Ovary (tissue), 9 donors: ENCODE results near the gene CXCL17. TPM values are rescaled to one million over a fixed set of nuclear protein-coding genes. Genes with fewer than 3 reads are reported as not detected.
"Not testable (repeated sequence)": the region's sequence is repeated elsewhere in the genome, so short reads cannot be mapped to it uniquely, and the experiment has no call there.

ENCODE experiments used
- DNase-seq, 5 donors: peaks; one replicate each; pipeline ENCODE4 v3.0.0-alpha.2; 2019 to 2020
- H3K27ac ChIP-seq, 2 donors: fragments of 200-600 bp; one replicate each; pipeline versions ENCODE4 v1.5.1 to v1.8.0; 2019 to 2022
- H3K27me3 ChIP-seq: fragments of 200-600 bp; one replicate; pipeline ENCODE4 v1.8.0; 2022
- H3K36me3 ChIP-seq: fragments of 200-600 bp; sonication (generic); one replicate; pipeline ENCODE4 v1.5.1; 2019
- H3K4me1 ChIP-seq: one replicate; pipeline ENCODE4 v1.8.1; 2013; ENCODE audit warnings: mild to moderate bottlenecking, moderate library complexity; ENCODE audit not compliant: insufficient read depth
- H3K4me3 ChIP-seq: fragments of 200-600 bp; sonication (generic); one replicate; pipeline ENCODE4 v1.5.1; 2017
- H3K9me3 ChIP-seq, 2 donors: fragments of 200-600 bp in 1 of 2; sonication (generic) in 1 of 2; one replicate each; pipeline versions ENCODE4 v1.5.1 to v1.8.1; 2013 to 2019; ENCODE audit warnings: mild to moderate bottlenecking in 1 of 2, moderate library complexity in 1 of 2
- EP300 ChIP-seq: sonication (generic); formaldehyde crosslinking; IDR thresholded peaks from one replicate; pipeline ENCODE4 v1.6.1; 2017; ENCODE audit warnings: antibody characterized with exemption
- POLR2A ChIP-seq: fragments of 450-650 bp; IDR thresholded peaks from one replicate; pipeline ENCODE4 v1.6.1; 2017; ENCODE audit warnings: antibody characterized with exemption, mild to moderate bottlenecking, moderate library complexity
- WGBS, 3 donors: extraction: QIAGEN DNeasy Blood & Tissue Kit in 1 of 3; methylation state at CpG; one replicate each; pipeline versions ENCODE4 v1.1.5 to v1.1.7; 2013 to 2017; 5-methylcytosine and 5-hydroxymethylcytosine counted together
- intact Hi-C, 4 donors: fragments of 100-400 bp; cut with DNase I; formaldehyde crosslinking; loops; one replicate each; pipeline versions ENCODE4 v1.11.0 to v1.15.1; 2022 to 2023
- polyA plus RNA-seq, 2 donors: library from polyadenylated mRNA; stranded (reverse); fragments of 200-250 nt in 1 of 2; fragments of 350-450 nt in 1 of 2; fragmentation: Illumina TruSeq in 1 of 2; extraction: RNeasy Lipid Tissue Mini Kit (QIAGEN cat#74804) in 1 of 2; gene quantifications; one replicate each; pipeline ENCODE4 v1.2.3, GENCODE V29; 2013 to 2014
- total RNA-seq, 7 donors: library from RNA; depleted of rRNA in 2 of 7; stranded (reverse); fragments of >200 nt in 2 of 7; fragmentation: NEBNext Ultra II Directional in 3 of 7; extraction: Animal tissue kit (Norgen Biotek cat#: 25700) in 3 of 7; gene quantifications; one replicate each; pipeline versions ENCODE4 v1.1.0 to v1.2.4, GENCODE V29; 2016 to 2023
- TF ChIP-seq, protein P1 (sequence below), 3 donors: fragments of 450-650 bp in 2 of 3; fragments of 200-600 bp in 1 of 3; IDR thresholded peaks; one replicate each; pipeline versions ENCODE4 v1.5.1 to v1.8.0; 2016 to 2022; ENCODE audit warnings: antibody characterized with exemption in 3 of 3, mild to moderate bottlenecking in 1 of 3
- donor health status: DM: no; HTN: no; CAD: no; lungs with moderate emphysema.
- donor health status: DM: no; HTN: no; CAD: no.
- donor health status: Bipolar disorder and iron deficiency.
- donor health status: DM: yes; HTN: yes; CAD: no.
- donor health status: DM: no; HTN: no; CAD: no.
- donor health status: DM: yes; HTN: yes; CAD: no.

The CXCL17 gene
- total and polyA plus RNA-seq, 9 donors, result 0.32 to 0.46 TPM; not detected in 7

DNA sequence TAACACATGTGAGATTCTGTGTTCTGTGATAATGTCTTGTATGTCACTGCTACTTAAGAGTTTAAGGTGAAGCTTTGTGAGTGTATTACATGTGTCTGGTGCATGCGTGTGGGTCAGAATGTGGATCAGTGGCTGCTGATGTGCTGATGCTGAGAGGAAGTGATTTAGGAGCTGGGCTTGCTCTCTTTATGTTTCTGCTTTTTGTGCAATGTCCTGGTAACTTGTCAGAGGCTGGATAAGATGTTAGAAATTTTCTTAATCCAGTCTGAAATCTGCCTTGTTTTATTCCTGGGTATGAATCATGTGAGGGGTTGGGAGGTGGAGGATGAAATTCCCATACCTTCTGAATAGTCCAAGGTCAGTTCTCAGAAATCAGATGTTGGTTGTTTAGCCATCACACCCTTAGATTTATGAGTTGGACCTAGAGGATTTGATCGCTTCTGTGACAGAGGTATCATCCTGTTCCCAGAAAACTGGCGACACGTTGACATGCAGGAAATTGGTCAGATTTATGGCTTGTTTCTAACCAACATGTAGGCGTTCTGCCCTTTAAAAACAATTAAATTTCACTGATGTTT is 24.5 kb upstream of the CXCL17 start:
- Histone ChIP-seq H3K27me3 (no peaks in the 10 kb centered on the region), H3K9me3 (no peaks in the 10 kb centered on the region), H3K4me1 (no peaks in the 10 kb centered on the region), H3K27ac (no peak overlapping the region), H3K36me3 (no peaks in the 10 kb centered on the region), H3K4me3 (no peak overlapping the region)
- intact Hi-C loops, result no loop called here
- WGBS, 3 donors, result 44 to 60% (median 50%) methylated on average over 5 of the region's 5 CpGs
- no peak for TF ChIP-seq POLR2A
- no peak for DNase-seq

GRCh38 chr19:42466521-42467182 is 23.9 kb upstream of the CXCL17 start:
- 55 to 62% (median 59%) methylated on average over 5 of the region's 5 CpGs for WGBS, 3 donors
- Histone ChIP-seq H3K27me3 (no peaks in the 10 kb centered on the region), H3K9me3 (no peaks in the 10 kb centered on the region), H3K36me3 (no peaks in the 10 kb centered on the region), H3K4me1 (no peaks in the 10 kb centered on the region), H3K27ac (no peak overlapping the region), H3K4me3 (no peak overlapping the region)
- intact Hi-C loops, result no loop called here
- DNase-seq, result no peak
- TF ChIP-seq, protein P1, sequence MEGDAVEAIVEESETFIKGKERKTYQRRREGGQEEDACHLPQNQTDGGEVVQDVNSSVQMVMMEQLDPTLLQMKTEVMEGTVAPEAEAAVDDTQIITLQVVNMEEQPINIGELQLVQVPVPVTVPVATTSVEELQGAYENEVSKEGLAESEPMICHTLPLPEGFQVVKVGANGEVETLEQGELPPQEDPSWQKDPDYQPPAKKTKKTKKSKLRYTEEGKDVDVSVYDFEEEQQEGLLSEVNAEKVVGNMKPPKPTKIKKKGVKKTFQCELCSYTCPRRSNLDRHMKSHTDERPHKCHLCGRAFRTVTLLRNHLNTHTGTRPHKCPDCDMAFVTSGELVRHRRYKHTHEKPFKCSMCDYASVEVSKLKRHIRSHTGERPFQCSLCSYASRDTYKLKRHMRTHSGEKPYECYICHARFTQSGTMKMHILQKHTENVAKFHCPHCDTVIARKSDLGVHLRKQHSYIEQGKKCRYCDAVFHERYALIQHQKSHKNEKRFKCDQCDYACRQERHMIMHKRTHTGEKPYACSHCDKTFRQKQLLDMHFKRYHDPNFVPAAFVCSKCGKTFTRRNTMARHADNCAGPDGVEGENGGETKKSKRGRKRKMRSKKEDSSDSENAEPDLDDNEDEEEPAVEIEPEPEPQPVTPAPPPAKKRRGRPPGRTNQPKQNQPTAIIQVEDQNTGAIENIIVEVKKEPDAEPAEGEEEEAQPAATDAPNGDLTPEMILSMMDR (IDR thresholded peaks at IDR 0.05), result no peak
- TF ChIP-seq EP300 (no peak), POLR2A (no peak)

GRCh38 chr19:42465827-42466280 is 23.1 kb upstream of the CXCL17 start:
- 82 to 89% (median 86%) methylated on average over 5 of the region's 5 CpGs for WGBS, 3 donors
- H3K27ac ChIP-seq, result no peak overlapping the region

DNA sequence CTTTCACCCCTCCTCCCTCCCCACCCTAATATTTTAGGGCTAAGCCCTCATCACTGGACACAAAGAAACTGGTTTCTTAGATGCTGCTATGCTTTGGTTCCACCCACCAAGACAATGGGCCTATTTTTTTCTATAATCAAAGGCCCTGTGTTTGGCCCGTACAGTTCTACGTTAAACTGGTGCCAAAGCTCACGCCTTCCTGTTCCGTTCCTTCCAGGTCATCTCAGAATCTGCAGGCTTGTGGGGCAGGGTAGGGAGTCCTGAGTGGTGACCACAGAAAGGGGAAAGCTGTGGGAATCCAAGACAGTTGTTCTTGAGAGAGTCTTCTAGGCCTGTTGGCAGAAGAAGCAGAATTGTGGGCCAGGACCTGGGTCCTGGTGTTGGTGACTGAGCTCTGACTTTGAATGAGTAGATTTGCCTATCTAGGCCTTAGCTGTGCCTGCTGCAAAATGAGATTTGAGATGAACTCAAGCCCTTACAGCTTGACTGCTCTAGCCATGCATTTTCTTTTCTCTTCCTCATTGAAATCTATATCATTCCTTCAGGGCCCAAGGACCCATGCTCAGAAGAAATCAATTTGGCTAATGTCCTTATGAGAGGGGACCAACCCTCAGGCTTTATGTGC is 19.1 kb upstream of the CXCL17 start:
- intact Hi-C loops, result no loop called here
- no peaks in the 10 kb centered on the region for H3K36me3 ChIP-seq
- DNase-seq, result no peak
- TF ChIP-seq POLR2A, result no peak
- TF ChIP-seq, protein P1 (IDR thresholded peaks at IDR 0.05), result no peak
- no peak for TF ChIP-seq EP300
- no peak overlapping the region for H3K27ac ChIP-seq
- no peaks in the 10 kb centered on the region for H3K4me1 ChIP-seq
- no peaks in the 10 kb centered on the region for H3K9me3 ChIP-seq
- H3K27me3 ChIP-seq, result no peaks in the 10 kb centered on the region
- WGBS, 3 donors, result 86 to 93% (median 88%) methylated on average over 4 of the region's 4 CpGs
- H3K4me3 ChIP-seq, result no peak overlapping the region

More at GRCh38 chr19:42465827-42466280, 23.1 kb upstream of the CXCL17 start:
- intact Hi-C loops, result no loop called here
- Histone ChIP-seq H3K27me3 (no peaks in the 10 kb centered on the region), H3K36me3 (no peaks in the 10 kb centered on the region), H3K9me3 (no peaks in the 10 kb centered on the region), H3K4me1 (no peaks in the 10 kb centered on the region), H3K4me3 (no peak overlapping the region)
- DNase-seq, result no peak
- TF ChIP-seq, protein P1 (IDR thresholded peaks at IDR 0.05), result no peak
- no peak for TF ChIP-seq EP300
- no peak for TF ChIP-seq POLR2A

GRCh38 chr19:42461231-42461630 is 18.5 kb upstream of the CXCL17 start:
- H3K4me1 ChIP-seq, H3K27me3 ChIP-seq, H3K4me3 ChIP-seq, H3K9me3 ChIP-seq, H3K27ac ChIP-seq, DNase-seq, H3K36me3 ChIP-seq, intact Hi-C loops: not testable (repeated sequence)
- 90 to 92% (median 92%) methylated on average over 8 of the region's 8 CpGs for WGBS, 3 donors
